HFF-Myc (cell line): Measurements from ENCODE around the gene SPAG16.

ENCODE experiments used
- DNase-seq: peaks from one replicate; pipeline ENCODE4 v3.0.0-alpha.2; 2011; ENCODE audit warnings: low read depth; ENCODE audit errors: extremely low read depth
- H3K4me3 ChIP-seq: replicated peaks from 2 replicates; pipeline ENCODE4 v1.5.1; 2011; ENCODE audit warnings: low read depth, mild to moderate bottlenecking, control low read depth, low read length
- CTCF ChIP-seq: IDR thresholded peaks from 2 replicates; pipeline ENCODE4 v1.5.1; 2012; ENCODE audit warnings: mild to moderate bottlenecking, low read depth, low read length, control low read depth; ENCODE audit errors: missing control alignments

SPAG16 gene

GRCh38 chr2:213284105-213285090 is at the start of gene SPAG16:
Gene SPAG16 (plus strand): TSS chr2:213284464.
- no peak for TF ChIP-seq CTCF
- peak within 1 kb of the TSS; percentile 76 for H3K4me3 ChIP-seq
- DNase-seq = peak; percentile 82

GRCh38 chr2:213234641-213235040 is 49.6 kb upstream of the SPAG16 start:
- no peak for DNase-seq
- H3K4me3 ChIP-seq = no peak overlapping the region
- TF ChIP-seq CTCF = no peak

- DNase-seq = no peak
- no peak for TF ChIP-seq CTCF
- no peak overlapping the region for H3K4me3 ChIP-seq
These were observed 48.5 kb upstream of the SPAG16 start for GRCh38 chr2:213235741-213236140.

GRCh38 chr2:213237251-213237650 is 47.0 kb upstream of the SPAG16 start:
- no peak overlapping the region for H3K4me3 ChIP-seq
- DNase-seq = no peak
- no peak for TF ChIP-seq CTCF

GRCh38 chr2:213237787-213238186 is 46.5 kb upstream of the SPAG16 start:
- H3K4me3 ChIP-seq = no peak overlapping the region
- DNase-seq = no peak
- TF ChIP-seq CTCF = no peak

- DNase-seq = peak; percentile 26
- TF ChIP-seq CTCF = no peak
These were observed 45.3 kb upstream of the SPAG16 start for GRCh38 chr2:213238753-213239495.

More at GRCh38 chr2:213238753-213239495, 45.3 kb upstream of the SPAG16 start:
- H3K4me3 ChIP-seq = no peak overlapping the region
